ENCODE data around the gene TMEM218.

- TF ChIP-seq, protein P1, sequence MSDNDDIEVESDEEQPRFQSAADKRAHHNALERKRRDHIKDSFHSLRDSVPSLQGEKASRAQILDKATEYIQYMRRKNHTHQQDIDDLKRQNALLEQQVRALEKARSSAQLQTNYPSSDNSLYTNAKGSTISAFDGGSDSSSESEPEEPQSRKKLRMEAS (IDR thresholded peaks at IDR 0.05; ENCODE audit: insufficient read depth, insufficient read length) = no peak
- TF ChIP-seq CTCF (IDR thresholded peaks at IDR 0.05; ENCODE audit: extremely low read depth in 1 of 2, insufficient read depth in 1 of 2, low read depth in 1 of 2, low read length in 2 of 2) (no peak), POLR2A (IDR thresholded peaks at IDR 0.05; ENCODE audit: low read depth, low read length) (no peak), EZH2 (IDR thresholded peaks at IDR 0.05; ENCODE audit: borderline replicate concordance, low read depth, low read length, severe bottlenecking) (no peak), POLR2AphosphoS5 (IDR thresholded peaks at IDR 0.05; ENCODE audit: insufficient read depth, low read depth, low read length) (no peak), FOS (IDR thresholded peaks at IDR 0.05; ENCODE audit: borderline replicate concordance, insufficient read depth, low read length) (no peak)
These were observed 43.1 kb downstream of the TMEM218 start for GRCh38 chr11:125068368-125068767.
